MV-4-11 (cell line): Measurements from ENCODE around the gene RSF1.
A peak's percentile ranks its signal among the peaks of the same experiment; 100 is the strongest.

ENCODE experiments used
- DNase-seq: peaks from one replicate; lab custom pipeline; 2025; lab: John Stamatoyannopoulos, UW

Gene RSF1

GRCh38 chr11:77672264-77672663, 148.3 kb downstream of the RSF1 start:
- DNase-seq: no peak

GRCh38 chr11:77669848-77670511, 150.5 kb downstream of the RSF1 start:
- DNase-seq: no peak

GRCh38 chr11:77668760-77669159, 151.8 kb downstream of the RSF1 start:
- no peak for DNase-seq

GRCh38 chr11:77665240-77665965, 155.1 kb downstream of the RSF1 start:
- DNase-seq: no peak

- no peak for DNase-seq
These were observed 158.9 kb downstream of the RSF1 start for GRCh38 chr11:77661670-77662069.

GRCh38 chr11:77660947-77661346, 159.6 kb downstream of the RSF1 start:
- peak; percentile 73 for DNase-seq

GRCh38 chr11:77658213-77659013, 162.1 kb downstream of the RSF1 start:
- no peak for DNase-seq

GRCh38 chr11:77656362-77656761, 164.2 kb downstream of the RSF1 start:
- no peak for DNase-seq

GRCh38 chr11:77654770-77655434, 165.6 kb downstream of the RSF1 start:
- no peak for DNase-seq

- DNase-seq: no peak
These were observed 170.4 kb downstream of the RSF1 start for GRCh38 chr11:77650123-77650522.

- DNase-seq: no peak
These were observed 172.7 kb downstream of the RSF1 start for GRCh38 chr11:77647654-77648305.

GRCh38 chr11:77644887-77645286, 175.6 kb downstream of the RSF1 start:
- DNase-seq: no peak

- no peak for DNase-seq
These were observed 178.3 kb downstream of the RSF1 start for GRCh38 chr11:77642228-77642627.

- peak; percentile 95 for DNase-seq
These were observed 183.0 kb downstream of the RSF1 start, which contains the start of gene CLNS1A for GRCh38 chr11:77637345-77638165. CLNS1A (minus strand) TSS chr11:77637794; CDS start chr11:77637714, 80 bp downstream.

GRCh38 chr11:77636731-77637344, 183.7 kb downstream of the RSF1 start:
- peak; percentile 69 for DNase-seq

GRCh38 chr11:77633926-77634325, 186.6 kb downstream of the RSF1 start:
- peak; percentile 93 for DNase-seq

- DNase-seq: no peak
These were observed 190.3 kb downstream of the RSF1 start for GRCh38 chr11:77630157-77630710.

- no peak for DNase-seq
These were observed 200.8 kb downstream of the RSF1 start for GRCh38 chr11:77619576-77620198.

- no peak for DNase-seq
These were observed 202.6 kb downstream of the RSF1 start for GRCh38 chr11:77617892-77618291.
